ENCODE results near the gene RICTOR.
"Not testable (repeated sequence)": the region's sequence is repeated elsewhere in the genome, so short reads cannot be mapped to it uniquely, and the experiment has no call there.

RICTOR gene

DNA sequence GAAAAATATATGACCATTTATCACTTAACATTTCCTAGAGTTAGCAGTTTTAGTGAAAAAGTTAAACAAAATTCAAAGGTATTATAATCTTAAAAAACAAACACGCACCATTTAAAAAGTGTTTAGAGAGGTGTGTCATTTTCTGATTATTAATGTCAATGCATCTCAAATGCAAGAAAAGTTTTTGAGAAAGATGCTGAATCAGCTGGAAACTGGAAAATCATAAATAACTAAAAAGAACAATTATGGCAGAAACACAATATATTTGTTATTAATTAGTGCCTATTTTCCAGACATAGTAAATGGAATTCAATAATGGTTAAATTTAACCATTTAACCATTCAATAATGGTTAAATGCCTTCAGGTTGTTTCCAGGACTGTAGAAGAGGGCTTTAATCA lies 64.9 kb downstream of the RICTOR start:
- no peak for DNase-seq

DNA sequence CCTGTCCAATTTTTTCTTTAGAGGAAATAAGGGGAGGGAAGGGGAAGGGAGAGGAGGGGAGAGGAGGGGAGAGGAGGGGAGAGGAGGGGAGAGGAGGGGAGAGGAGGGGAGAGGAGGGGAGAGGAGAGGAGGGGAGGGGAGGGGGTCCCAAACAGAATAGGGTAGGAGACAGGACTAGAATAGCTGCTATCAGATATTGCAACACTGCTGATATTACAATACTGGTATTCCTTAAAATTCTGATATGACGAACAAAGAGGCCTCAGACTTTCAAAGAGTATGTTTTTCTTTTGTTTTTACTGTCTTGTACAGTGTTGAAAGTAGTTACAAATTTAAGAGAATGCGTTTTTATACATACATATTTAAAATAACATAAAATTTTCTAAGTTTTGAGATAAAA lies 67.5 kb downstream of the RICTOR start:
- no peak for DNase-seq

DNA sequence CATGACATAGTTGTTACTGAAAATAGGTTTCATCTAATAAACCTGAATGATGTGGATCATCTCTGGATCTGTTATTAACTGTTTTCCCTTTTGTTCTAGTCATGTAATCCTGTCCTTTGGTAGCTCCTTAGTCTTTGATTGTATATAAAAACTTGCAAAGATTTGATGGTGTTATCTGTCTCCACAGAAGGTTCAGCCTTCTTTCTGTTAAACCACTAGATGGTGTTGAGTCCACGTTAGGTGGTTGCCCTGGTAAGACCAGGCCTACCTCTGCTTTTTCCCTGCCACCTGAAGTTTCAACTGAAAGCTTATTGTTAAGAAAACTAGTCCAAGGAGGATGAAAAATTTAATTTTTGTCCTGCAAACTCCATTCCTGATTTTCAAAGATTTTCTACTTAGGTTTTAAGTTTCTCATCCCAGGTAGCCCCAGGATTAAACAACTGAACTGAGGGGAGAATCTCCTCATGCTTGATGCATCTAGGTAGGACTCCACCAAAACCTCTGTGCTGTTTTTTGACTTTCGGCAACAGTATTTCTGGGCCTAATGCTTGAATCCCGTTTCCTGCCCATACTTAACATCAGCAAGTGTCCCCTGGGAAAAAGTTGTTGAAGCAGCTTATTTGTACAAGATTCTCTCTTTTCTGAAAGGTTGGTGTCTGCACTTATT lies 68.5 kb downstream of the RICTOR start:
- no peak for DNase-seq

DNA sequence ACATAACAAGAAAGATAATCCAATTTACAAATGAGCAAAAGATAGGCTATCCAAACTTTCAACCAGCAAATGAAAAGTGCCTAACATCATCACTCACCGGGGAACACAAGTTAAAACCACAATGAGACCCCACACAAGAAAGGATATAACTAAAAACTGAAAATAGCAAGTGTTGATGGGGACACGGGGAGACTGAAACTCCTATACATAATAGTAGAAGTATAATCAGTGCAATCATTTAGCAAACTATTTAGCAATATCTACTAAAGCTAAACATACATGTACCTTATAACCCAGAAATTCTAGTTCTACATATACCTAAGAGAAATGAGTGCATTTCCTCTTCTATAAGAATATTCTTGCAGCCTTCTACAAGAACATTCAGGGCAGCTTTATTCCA lies 72.5 kb downstream of the RICTOR start:
- no peak for DNase-seq

DNA sequence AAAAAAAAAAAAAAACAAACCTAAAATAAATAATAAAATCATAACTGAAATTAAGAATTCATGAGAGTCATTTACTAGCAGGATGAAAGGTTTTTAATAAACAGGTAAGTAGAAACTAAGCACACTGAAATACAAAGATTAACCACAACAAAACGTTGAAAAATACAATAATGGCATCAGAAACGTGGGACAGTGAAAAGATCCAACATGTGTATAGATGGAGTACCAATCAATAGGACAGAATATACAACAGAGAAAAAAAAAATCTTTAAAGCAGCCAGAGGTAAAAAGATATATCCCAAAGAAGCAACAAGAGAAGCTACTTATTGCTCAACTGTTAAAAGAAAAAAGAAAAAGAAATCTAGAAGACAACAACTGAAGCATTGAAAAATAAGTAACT lies 75.2 kb downstream of the RICTOR start:
- DNase-seq: no peak

DNA sequence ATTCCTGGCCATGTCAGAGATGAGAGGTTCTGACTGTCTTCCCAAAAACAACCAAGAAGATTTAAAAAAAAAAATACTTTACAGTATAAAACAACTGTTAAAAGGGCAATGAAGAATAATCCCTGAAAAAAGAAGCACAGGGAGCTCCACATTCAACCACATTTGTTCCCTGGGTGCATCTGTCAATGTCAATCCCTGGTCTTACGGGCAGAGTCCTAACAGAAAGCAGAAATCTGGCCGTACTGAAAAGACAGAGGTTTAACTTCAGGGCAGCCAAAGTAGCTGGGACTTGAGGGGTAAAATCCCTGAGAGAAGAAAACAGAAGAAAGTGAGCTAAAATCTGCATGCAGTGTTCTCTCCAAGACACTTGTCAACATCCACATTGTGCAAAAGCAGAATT lies 76.6 kb downstream of the RICTOR start:
- no peak for DNase-seq

DNA sequence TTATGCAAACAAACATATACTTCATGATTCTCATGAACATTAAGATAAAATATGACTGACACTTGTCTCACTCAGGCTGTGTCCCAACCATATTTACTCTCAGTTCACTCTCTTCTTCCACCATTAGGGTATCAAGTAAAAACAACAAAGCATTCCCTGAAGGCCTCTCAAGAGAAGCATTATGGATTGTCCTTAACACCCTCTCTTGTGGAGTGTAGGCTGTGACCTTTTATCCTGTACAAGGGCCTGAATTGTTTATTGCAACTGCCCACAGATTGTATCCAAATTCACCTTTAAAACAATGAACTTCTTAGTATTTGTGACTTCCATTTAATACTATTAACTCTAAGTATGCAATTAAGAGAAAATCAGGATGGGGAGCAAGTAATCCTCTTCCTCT lies 78.1 kb downstream of the RICTOR start:
- DNase-seq: no peak

DNA sequence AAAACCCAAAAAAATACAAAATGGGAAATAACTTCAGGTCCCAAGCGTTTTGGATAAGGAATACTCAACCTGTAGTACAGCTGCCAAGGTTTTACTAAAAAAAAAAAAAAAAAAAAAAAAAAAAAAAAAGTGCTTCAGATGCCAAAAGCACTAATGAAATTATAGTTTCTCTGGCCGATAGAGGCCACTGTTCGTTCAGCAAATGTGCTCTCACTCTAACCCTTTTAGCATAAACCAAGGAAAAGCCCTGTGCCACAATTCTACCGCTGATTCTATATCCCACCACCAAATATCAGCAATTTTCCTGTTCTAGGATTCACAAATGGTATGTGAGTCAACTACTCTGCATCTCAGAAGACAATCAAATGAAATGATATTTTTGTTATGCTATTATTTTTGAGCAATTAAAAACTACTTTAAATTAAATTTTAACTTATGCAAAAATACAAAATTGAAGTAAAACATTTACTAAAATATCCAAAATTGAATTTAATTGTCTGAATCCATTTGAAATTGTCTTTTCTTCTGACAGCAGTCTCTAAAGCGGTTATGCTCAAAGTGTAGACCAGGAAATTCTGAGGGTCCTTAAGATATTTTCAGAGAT lies 79.8 kb downstream of the RICTOR start:
- peak; percentile 53 for DNase-seq

DNA sequence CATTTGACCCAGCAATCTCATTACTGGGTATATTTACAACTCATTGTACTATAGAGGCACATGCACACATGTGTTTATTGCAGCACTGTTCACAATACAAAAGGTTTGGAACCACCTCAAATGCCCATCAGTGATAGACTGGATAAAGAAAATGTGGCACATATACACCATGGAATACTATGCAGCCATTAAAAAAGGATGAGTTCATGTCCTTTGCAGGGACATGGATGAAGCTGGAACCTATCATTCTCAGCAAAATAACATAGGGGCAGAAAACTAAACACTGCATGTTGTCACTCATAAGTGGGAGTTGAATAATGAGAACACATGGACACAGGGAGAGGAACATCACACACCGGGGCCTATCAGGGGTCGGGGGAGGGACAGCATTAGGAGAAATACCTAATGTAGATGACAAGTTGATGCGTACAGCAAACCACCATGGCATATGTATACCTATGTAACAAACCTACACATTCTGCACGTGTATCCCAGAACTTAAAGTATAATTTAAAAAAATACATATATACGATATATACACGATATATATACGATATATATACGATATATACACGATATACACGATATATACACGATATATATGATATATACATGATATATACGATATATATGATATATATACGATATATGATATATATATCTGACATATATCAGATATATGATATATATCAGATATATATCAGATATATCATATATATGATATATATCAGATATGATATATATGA lies 84.1 kb downstream of the RICTOR start:
- not testable (repeated sequence) for DNase-seq

DNA sequence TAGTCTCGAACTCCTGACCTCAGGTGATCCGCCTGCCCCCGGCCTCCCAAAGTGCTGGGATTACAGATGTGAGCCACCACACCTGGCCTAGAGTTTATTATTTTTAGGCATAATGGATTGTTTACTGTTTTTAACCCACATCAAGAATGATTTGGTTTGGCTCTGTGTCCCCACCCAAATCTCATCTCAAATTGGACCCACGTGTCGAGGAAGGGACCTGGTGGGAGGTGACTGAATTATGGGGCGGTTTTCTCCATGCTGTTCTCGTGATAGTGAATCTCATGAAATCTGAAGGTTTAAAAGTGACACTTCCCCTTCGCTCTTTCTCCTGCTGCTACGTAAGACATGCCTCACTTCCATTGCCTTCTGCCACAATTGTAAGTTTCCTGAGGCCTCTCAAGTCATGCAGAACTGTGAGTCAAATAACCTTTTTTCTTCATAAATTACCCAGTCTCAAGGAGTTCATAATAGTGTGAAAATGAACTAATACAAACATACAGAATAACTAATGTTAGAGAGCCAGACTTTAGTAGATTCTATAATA lies 88.2 kb downstream of the RICTOR start:
- no peak for DNase-seq

DNA sequence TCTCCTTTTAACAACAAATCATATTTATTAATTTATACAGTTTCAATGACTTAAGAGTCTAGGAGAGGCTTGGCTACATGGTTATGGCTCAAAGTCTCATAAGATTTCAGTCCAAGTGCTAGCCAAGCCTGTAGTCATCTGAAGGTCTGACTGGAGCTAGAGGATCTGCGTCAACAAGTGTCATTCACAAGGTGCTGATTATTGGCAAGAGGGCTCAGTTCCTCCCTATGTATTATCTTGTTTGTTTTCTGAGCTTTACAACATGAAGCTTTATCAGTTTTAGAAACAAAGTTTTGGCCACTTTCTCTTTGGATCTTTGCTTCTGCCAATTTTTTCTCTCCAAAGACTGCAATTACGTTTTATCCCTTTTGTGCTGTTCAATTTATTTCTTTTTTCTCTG lies 94.7 kb downstream of the RICTOR start:
- DNase-seq: no peak

DNA sequence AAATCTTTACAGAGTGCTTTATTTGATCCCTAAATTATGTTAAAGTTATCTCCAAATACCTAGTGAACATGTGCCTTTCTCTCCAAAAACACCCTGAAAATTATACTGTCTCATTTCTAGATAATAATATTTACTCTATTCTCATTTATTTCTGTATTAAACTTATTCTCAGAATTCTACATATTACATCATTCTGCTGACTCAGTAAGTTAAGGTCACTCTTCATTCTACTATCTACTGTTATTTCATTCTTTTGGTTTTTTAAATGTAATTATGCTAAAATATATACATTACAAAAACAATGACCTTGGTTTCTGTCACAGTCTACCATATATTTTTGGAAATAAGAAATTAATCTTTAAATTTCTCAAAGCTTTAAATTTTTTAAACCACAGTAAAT lies 96.2 kb downstream of the RICTOR start:
- DNase-seq: no peak

DNA sequence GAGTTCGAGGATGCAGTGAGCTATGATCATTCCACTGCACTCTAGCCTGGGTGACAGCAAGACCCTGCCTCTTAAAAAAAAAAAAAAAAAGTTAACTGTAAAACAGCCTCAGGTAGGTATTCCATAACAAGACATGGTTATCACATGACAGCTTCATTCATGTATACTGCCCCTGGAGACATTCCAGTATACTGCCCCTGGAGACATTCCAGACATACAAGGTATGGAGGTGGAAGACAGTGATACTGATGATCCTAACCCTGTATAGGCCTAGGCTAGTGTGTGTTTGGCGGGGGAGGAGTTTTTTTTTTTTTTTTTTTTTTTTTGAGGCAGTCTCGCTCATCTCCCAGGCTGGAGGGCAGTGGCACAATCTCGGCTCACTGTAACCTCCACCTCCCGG lies 105.5 kb downstream of the RICTOR start:
- DNase-seq: no peak

DNA sequence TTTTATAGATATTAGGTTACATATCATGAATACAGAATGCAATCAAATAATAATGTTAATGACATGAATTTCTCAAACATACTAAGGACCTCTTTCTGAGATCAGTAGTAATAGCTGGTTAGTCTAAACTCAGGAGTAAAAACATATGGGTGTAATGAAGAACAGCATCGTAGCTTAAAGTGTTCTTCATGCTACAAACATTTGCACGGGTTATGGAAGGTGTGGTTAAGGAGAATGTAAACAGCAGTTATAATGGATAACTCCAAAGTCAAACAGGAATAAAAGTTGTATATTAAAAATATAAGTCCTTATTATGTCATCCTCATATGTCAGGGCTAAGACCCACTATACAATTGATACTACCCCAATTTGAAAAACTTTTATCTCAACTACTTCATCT lies 112.5 kb downstream of the RICTOR start:
- DNase-seq: no peak

DNA sequence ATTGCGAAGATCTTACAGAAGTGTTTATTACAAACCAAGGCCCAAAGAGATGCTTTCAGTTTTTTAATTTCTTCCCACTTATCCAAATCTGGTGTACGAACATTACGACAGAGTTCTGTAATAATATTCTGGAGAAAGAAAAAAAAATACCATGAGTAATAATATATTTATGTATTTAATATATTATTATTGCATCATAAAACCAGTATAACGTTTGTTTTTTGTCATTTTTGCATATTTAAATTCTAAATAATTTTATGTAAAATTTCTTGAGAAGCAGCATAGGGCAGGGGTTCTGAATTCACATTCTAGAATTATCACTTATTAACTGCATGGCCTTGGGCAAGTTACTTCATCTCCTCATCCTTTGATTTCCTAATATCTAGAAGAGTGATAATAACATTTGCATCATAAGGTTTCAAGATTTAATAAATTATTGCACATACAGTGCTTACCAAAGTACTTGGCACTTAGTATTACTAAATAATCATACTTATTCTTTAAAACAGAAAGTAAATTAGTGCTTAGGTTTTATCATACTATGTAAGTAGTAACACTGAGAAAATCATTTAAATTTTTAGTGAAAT lies 120.7 kb downstream of the RICTOR start:
- DNase-seq: no peak

DNA sequence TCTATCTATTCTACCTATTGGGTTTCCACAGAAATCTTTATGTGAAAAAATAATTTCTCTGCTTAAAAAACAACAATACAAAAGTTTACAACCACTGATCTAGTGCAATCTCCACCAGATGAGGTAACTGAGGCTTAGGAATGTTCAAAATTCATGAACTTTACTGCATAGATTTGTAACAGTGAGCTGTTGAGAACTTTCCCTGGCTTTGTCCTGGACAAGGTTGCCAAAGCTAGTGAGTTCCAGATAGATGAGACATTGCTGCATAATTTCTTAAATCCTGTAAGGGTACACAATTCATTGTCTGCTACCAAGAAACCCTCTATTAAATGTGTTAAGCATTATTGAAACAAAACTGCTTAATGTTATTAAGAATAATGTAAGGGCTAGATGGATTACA lies 125.7 kb downstream of the RICTOR start:
- DNase-seq: no peak

DNA sequence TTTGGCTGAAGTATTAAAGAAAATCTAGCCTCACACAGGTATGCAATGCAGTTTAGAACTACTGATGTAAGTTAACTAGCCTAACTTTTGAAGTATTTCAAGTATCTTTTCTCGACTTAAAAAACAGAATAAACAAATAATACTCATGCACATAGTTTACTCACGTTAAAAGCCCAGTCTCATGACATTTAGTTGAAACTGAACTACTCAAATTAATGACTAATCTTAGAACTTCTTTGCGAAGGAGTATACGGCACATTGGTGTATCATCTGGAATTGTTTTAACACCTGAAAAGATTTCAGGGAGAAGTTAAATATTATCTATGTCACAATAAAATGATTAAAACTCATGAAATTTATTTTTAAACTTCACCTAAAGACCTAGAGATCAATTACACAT lies 129.9 kb downstream of the RICTOR start:
- no peak for DNase-seq

DNA sequence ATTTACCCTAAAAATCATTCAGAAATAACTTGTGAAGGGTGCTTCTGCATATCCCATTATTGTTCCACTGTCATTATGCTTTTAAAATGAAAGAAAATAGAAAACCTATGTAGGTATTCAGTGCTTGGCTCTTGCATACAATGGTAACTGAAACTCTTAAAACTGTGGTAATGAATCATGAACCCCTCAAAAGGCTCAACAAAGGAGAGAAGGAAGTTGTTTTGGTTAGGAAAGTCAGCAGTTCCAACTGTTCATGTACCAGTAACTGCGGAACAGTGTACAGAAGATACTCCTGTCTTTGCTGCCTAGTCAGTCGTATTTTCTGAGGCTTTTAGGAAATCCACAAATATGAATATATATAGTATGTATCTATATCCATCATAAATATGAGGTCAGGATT lies 132.3 kb downstream of the RICTOR start:
- DNase-seq: no peak

DNA sequence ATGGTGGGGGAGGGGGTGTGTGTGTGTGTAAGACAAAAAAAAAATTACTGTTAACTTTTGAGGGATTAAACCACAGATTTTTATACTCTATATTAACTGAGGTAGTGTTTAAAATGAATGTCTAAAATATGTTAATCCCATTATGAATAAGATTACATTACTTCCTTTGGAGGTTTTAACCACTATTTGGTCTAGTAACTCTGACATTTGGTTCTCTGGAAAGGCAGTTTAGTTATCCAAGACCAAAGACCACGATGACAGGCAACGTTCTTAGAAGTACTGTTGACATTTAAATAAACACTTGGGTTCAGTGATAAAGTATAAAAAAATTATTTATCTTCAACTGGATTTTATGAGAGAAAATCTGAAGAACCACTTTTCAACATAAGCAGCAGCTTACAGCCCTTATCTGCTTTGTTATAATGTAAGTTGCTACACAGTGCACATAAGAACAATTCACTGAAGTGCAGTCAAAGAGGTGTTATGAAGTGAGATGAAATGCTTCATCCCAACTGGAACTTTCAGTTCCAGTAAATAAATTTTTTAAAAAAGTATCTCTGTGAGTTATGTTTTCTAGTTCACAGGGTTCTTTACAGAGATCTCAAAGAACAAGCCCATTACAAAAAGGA lies 133.9 kb downstream of the RICTOR start:
- no peak for DNase-seq

DNA sequence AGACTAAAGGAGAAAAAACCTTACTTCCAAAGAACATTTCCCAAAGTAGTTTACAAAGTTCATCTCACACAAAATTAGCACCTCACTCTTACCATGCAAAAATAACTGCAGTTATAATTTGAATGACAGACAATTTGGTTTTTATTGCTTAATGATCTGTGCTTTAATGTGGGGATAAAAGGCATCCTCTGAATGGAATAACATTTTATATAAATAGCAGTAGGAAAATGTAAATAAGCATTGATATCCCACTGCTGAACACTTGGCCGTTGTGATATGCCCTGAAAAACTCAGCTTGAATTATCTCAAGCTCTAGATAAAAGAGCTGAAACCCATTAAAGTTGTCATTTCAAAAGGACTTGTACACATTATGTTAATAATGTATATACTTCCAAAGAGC lies 135.2 kb downstream of the RICTOR start:
- DNase-seq: no peak

DNA sequence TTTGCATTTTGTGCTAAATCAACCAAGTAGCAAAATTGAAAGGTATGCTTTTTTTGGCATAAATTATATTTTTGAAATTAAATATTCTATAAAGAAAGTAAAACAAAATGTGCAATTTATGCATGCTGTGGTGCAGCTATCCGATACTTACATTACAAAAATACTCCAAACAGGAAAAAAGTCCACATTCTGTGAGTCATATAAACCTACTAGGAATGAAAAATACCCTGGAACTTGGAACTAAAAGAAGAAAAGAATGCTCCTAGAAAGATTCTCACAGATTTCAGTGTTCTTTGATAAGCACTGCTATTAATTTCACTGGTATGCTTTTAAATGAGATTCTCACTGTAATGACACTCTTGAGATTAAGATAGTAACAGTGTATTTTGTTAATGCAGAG lies 135.8 kb downstream of the RICTOR start:
- DNase-seq: no peak

DNA sequence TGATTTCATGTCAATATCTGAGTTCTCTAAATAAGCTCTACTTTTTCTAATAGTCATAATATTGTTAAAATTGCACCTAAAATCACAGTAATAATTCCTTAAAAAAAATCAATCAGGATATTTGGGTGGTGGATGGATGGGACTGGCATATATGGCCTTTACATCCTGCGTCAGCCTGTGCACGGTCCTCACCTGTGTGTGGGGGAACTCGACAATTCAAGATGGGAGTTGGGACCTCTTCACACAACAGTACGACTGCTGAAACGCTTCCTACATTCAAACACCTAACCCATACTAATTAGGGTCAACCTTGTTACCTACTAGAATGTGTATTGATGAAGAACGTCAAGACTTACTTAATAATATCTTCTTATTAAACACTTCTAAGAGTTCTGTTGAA lies 137.9 kb downstream of the RICTOR start:
- no peak for DNase-seq

DNA sequence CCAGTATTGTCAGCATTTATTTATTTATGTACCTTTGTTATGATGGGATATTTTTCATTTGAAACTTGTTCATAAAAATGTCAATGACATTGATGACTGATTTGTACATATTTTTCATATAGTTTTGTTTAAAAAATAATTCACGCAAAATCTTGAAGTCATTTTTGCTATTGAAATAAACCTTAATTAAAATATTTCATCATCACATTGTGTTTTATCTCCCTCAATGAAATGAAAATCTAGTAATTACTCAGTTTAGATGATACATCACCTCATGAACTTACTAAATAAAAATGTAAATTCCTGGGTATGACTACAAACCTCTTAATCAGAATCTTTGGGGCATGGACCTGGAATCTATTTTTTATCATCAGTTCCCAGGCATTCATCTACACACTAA lies 138.8 kb downstream of the RICTOR start:
- DNase-seq: no peak

Measured in kidney glomerular epithelial cell (primary cell).